Occipital lobe (tissue), 2 donors: ENCODE results near the gene SDK1. TPM values are rescaled to one million over a fixed set of nuclear protein-coding genes. Genes with fewer than 3 reads are reported as not detected.

Experiments used
- DNase-seq: peaks from one replicate; lab custom pipeline; 2025; lab: John Stamatoyannopoulos, UW
- total RNA-seq: library from RNA; depleted of rRNA; stranded (reverse); fragments of >200 nt; gene quantifications from one replicate; pipeline ENCODE4 v1.2.3, GENCODE V29; 2014

SDK1 gene
- total RNA-seq, 1 donor from 2014 or later, result 7.0 TPM

DNA sequence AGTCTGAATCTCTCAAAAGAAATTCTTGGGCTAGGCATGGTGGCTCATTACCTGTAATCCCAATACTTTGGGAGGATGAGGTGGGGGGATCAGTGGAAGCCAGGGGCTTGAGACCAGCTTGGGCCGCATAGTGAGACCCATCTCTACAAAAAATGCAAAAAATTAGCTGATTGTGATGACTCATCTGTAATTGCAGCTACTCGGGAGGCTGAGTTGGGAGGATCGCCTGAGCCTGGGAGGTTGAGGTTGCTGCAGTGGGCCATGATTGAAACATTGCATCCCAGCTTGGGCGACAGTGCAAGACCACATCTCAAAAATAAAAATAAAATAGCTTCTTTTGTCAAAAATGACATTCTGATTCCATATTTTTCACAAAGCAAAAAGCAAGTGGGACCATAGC, 736.3 kb downstream of the SDK1 start:
- no peak for DNase-seq

DNA sequence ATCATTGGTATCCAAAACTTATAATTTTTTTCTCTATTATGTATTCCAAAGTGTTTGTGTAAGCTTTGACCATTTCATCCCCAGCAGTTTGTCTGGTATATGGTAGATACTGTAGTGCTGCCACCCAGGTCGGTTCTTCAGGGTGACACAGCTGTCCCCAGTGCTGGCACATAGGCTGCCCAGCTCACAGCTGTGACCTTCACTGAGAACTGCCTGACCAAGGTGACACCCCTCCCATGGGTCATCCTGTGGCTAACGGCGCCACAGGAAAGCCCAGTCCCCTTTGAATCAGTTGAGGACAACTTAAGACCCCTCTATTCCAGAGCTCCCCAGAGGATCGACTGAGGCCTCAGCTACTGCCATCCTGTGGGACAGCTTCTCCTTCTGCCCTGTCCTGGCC, 736.8 kb downstream of the SDK1 start:
- DNase-seq, result no peak

DNA sequence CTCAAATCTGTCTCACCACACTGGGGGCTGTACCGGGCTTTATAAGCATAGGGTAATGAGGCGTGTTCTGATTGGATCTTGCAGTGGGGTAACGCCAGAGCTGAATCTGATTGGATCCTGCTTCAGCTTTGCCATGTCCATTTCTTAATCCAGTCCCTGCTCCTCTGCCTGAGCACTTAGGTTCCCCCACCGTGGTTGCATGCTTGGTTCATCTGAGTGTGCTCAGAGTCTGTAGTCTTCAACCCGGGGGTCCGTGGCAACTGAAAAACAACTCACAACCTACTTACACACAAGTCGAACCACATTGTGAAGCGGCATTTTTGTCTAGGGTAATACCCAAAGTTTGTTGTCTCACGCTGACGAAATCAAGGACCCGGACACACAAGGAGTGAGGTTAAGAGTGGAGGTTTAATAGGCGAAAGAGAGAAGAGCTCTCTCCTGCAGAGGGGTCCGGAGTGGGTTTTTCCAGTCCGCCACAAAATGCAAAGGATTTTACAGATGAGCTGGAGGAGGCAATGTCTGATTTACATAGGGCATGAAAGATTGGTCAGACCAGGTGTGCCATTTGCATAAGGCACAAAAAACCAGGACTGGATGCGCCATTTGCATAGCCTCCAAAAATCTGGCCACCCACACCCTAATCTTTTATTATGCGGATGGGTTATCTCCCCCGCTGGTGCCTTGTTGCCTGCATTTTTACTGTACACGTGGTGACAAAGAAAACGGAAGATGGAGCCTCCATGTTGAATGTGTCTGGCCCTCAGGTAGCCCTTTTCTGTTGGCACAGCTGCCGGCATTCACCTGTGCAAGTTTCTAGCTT, 739.3 kb downstream of the SDK1 start:
- DNase-seq, result no peak

DNA sequence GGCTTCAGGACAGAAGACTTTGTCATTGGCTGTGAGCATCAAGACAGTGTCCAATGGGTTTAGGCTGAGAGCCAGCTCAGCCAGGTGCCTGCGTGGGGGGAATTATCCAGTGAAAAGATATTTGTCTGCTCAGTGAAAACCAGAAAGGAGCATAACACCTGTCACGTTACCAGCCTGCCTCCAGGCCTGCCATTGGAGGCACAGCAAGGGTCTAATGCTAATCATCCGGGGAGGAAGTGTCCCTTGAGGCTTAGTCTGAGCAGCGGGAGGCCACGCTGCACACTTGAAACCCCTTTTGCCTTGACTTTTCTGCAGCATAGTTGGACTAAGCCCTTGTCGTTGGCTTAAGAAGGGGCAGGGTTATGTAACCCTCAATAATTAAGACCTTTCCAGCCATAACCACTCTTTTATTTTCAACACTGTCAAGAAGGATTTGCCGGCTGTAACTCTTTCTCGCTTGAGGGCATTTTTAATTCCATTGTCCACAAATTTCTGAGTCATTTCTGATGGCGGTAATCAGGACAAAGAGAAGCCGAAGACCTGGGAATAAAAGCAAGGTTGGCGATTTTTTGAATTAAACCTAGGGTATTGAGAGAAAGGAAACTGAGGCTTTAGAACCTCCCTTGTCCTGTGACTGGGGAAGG, 741.5 kb downstream of the SDK1 start:
- no peak for DNase-seq

DNA sequence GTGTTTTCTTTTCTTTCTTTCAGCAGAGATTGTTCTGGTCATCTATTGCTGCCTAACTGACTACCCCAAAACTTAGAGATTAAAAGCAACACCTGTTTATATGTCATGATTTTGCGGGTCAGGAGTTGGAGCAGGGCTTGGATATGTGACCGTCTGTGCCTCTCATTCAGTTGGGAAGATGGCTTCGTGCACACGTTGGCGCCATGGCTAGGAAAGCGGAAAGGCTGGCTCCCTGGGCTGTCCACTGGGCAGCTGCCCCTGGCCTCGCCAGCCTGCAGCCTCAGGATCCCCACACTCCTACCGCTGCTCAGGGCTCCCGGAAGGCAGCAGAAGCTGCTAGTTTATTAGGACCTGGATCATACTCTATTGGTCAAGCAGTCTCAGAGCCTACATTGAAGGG, 742.9 kb downstream of the SDK1 start:
- DNase-seq, result no peak

DNA sequence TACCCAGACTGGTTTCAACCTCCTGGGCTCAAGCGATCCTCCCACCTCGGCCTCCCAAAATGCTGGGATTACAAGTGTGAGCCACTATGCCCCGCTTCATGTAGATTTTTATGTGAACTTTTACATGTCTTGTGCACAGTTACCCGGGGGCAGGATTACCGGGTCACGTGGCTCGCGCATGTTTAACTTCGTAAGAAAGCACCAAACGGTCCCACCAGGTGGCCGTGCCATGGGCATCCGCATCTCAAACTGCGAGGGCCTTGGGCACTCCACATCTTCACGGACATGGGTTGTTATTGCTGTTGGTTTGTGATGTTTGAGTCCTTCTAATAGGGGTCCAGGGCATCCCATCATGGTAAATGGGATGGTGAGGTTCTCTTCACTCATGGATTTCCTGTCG, 744.4 kb downstream of the SDK1 start:
- no peak for DNase-seq

DNA sequence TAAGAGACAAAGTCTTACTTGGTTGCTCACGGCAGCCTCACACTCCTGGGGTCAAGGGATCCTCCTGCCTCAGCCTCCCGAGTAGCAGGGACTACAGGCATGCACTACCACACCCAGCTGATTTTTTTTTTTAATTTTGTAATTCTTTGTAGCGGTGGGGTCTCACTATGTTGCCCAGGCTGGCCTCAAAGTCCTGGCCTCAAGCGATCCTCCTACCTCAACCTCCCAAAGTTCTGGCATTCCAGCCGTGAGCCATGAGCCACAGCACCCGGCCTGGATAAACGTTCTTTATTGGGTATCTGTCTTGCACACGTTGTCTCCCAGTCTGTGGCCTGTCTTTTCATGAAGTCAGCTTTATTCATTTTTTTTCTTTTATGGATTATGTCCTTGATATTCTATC, 744.9 kb downstream of the SDK1 start:
- no peak for DNase-seq

DNA sequence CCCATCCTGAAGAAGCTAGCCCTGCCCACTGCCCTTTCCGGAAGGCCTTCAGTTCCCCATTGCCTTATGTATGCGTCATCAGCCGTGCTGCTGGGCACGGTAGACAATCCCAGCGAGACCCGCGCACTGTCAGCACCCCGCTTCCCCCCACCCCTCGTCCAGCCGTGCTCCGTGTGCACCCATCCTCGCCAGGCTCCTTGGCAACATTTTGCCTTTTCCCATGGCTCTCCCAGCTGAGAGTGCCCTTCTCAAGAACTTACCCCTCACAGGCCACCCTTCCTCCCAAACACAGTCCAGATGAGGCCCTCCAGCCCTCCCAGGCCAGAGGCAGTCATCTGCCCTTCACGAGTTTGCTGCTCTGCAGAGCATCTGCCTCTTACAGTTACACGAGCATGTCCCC, 747.3 kb downstream of the SDK1 start:
- DNase-seq, result no peak

DNA sequence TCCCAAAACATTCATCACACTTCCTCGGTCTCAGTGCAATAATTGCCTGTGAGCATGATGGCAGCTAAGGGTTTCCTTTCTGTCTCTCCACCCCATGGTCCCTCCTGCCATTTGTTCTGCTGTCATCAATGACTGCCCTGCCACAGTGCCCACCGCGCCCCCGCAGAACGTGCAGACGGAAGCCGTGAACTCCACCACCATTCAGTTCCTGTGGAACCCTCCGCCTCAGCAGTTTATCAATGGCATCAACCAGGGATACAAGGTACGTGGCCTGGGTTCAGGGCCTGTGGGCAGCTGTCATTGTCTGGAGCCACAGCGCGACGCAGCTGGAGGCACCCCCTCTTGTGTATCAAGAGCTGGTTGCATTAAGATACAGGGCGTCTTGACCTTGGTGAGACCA, 748.1 kb downstream of the SDK1 start:
- no peak for DNase-seq

DNA sequence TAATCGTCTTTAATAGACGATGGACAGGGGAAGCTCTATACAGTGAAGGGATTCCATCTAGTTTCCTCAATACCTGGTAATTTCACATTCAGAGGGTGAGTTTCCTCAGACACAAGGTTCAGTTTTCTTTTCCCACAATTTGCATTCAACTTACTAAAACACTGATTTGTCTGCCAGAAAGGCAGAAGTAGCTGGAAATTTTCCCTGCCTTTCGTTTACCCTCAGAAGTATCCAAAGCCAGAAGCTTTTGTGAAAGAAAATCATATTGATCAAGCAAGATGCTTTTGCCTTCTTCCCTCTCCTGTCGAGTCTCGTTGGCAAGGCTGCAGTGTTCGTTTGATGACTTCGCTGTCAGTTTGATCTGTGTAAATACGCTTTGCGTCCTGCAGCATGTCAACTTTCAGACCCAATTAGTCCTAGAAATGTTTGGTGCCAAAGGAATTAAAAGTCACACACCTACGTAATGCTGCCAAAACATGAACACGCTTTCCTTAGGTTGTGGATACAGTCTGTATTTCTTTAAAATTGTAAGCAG, 749.1 kb downstream of the SDK1 start:
- DNase-seq, result no peak

DNA sequence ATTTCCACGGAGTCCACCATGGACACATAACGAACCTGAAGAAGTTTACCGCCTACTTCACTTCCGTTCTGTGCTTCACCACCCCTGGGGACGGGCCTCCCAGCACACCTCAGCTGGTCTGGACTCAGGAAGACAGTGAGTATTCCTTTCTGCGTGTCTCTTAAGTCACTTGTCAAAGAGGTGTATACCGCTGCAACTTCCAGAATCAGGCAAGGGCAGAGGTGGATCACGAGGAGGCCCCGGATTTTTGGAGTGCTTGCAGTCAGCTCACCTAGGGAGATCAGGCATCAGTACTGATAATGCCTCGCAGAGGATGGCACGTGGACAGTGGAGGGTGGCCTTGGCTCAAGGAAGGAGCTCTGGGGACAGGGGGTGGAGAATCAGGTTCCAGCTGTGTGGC, 750.6 kb downstream of the SDK1 start:
- DNase-seq, result no peak

DNA sequence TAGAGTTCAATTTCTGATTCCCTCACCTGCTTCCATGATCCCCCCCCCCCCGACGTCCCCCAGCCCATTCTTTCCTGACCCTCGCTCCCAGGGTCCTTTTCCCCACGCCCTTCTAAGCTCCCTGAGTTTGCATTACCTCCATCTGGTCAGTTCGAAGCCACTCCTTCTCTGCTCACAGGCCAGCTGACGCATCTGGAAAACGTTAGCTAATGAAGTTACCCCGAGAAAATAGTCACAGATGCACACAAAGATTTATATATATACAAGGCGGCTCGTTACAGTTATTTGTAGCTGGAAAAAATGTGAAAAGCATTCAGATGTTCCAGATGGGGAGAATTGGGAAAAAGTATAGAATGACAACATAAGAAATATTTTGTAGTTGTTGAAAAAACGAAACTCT, 751.1 kb downstream of the SDK1 start:
- no peak for DNase-seq

DNA sequence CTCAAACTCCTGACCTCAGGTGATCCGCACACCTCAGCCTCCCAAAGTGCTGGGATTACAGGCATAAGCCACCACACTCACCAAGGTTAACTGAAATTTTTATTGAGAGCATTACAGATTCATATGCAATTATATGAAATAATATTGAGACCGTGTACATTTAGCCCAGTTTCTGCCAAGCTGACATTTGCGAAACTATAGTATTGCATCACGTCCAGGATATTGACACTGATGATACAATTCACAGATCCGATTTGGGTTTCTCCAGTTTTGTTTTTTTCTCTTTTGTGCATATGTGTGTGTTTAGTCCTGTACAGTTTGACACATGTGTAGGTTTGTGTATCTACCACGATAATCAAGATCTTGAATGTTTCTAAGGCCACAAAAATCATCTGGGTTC, 753.1 kb downstream of the SDK1 start:
- DNase-seq, result no peak

DNA sequence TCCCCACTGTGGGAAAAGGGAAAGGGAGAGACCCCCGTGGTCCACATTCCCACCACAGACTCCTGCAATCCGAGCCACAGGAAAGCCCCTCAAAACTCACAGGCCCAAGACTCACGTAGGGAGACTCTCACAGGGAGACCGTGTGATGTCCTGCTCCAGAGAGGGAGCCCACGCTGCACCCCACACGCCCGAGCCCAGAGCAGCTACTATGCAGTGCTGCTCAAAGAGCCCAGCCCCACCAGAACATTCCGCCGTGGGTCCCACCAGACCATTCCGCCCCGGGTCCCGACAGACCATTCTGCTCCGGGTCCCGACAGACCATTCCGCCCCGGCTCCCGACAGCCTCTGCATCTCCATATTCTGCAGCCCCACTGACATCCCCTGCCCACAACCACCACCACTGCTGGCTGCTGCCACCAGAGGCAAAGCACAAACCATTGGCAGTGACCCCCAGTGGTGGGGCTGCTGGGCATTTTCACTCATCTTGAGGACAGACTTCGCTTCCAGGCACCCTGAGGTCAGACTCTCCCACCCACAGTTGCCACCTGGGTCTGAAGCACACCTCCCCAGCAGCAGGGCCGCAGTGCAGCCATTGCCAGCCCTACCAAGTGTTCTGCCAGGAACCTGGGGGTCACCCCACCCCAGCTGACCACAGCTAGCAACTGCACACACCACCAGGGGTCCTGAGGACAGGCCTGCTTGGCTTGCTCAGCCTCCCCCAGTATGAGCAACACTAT, 755.7 kb downstream of the SDK1 start:
- no peak for DNase-seq

DNA sequence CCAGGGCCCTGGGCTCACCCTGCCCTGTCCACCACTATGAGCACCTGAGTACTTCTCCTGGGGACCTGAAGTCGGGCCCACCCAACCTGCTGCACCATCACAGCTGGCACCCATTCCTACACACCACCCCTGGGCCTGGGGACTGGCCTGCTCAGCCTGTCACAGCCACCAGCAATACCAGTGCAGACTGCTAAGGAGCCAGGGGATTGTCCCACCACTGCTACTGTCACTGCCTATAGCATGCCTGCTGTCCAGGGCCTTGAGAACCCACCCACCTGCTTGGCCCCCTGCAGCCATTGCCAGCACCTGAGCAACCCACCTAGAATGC, 756.2 kb downstream of the SDK1 start:
- no peak for DNase-seq

DNA sequence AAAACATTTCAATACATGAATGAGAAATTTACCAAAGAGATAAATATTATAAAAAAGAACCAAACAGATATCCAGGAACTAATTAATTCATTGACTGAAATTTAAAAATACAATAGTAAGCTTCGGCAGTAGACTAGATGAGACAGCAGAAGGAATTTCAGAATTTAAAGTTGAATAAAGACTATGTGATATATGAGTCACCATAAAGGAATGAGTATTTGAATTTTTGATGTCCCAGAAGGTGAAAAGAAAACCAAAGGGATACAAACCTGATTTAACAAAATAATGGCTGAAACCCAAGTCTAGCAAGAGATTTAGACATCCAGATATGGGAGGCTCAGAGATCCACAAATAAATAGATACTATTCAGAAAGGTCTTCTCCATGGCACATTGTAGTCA, 757.1 kb downstream of the SDK1 start:
- no peak for DNase-seq

DNA sequence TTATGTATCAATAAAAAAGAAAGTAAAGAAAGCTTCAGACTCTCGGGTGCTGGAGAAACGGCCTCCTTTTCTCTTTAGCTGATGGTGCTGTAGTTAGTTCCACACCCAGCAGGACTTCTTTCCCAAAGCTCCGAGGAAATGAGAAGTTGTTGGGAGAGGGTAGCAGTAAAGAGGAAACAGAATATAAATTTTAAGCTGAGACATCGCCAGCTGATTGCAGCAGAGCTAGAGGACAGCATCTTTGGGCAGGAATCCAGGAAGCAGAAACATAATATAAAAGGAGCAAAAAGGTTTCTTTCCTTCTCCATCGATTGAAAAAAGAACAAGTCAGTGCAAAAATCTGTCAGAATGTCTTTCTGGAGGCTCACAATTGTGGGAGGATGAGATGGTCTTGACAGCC, 764.1 kb downstream of the SDK1 start:
- DNase-seq, result no peak

DNA sequence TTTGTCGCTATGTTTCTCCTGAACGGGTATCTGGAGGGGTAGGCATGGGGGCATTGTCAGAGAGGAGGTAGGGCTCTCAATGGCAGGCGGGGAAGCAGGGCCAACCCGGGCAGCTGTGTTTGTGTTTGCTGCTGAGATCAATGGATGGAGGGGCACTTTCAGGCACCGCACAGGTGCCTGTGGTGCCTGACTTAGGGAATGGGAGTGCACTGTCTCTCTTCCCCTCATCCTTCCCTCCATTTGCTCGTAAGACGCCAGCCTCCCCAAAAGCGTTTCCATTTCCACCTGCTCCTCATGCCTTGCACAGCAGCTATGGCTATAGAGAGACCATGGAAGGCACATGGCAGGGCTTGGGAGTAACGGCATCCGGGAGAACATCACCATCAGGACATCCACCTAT, 765.2 kb downstream of the SDK1 start:
- no peak for DNase-seq

DNA sequence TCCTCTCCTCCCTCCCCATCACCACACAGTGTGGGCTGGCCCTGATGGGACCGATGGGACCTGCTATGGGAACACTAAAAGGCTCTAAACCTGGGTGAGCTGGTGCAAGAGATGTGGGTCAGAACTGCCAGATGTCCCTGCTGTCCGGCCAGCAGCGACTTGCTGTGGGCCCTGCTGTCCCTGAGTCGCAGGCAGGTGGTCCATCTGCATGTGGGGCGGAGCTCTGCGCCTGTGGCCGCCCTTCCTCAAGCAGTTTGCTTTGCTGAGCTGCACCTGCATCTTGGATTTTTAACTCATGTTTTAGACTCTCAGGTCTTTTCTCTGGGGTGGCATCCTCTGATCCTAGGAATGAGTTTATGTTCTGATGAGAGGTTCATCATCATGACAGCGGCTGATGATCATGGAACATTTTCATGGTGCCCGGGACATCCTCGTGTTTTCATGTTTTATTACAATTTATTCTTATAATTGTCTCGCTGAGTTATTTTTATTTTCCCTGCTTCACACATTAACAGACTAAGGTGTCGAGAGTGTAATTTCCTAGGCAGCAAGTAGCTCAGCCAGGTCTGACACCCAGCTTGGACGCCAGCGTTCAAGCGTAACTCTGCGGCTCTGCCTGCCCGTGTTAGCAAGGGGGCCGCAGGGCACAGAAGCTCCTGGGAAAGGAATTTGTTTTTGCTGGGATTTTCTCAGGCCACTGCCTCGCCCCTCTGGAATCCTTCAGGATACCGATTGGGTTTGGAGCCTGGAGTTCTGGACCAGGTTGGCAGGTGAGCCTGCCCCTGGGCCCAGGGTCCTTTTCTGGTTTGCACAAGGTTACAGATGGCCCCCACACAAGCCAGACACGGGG, 765.8 kb downstream of the SDK1 start:
- DNase-seq, result no peak

DNA sequence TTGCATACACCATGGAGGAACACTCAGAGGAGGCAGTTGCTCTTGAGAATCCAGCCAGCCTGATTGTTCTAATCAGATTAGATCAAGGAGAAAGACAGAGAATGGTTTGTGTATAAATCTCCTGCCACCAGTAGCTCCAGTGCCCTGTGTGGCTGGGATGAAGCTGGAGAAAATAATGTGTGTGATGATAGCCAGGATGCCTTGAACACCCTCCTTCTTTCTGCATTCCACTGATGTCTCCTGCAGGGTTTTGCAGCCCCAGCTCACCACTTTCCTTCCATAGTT, 766.4 kb downstream of the SDK1 start:
- DNase-seq, result no peak

DNA sequence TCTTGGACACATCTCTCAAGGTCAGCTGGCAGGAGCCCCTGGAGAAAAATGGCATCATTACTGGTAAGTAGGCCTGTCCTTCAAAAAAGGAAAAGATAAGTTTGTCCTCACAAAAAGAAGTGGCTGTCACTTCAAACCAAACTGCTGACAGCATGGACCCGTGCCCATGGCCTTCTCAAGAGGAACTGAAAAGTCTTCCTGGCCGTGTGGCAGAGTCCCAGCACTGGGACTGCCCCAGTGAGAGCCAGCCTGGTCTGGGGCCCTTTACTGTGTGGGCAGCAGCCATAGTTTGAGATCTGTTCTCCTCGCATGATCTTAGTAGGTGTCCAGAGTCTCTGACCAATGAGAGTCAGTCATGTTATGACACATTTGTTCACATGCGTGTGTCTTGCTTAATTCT, 766.8 kb downstream of the SDK1 start:
- no peak for DNase-seq

DNA sequence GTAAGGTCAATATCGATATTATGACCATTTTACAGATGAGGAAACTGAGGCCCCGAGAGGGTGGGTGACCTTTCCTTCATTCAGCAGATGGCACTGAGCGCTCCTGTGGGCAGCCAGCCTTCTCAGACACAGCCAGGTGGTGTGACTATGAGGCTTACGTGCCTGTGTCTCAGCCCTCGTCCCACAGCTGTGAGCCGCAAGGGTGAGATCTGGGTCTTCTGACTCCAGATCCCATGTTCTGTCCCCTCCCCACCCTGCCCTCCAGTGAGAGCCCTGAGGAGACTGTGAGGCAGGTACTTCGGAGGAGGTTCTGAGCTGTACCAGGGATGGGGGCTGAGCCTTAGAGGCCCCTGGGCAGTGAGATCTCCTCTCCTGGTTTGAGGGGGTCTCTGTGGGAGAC, 767.2 kb downstream of the SDK1 start:
- DNase-seq, result no peak
